Measurements from ENCODE around the gene RFXAP.

GRCh38 chr13:36801035-36801434, 18.0 kb upstream of the RFXAP start:
- TF ChIP-seq CTCF (IDR thresholded peaks at IDR 0.05) (no peak), EP300 (IDR thresholded peaks at IDR 0.05) (no peak)
